ENCODE data around the gene CSF3. TPM values are rescaled to one million over a fixed set of nuclear protein-coding genes. Genes with fewer than 3 reads are reported as not detected.
"Not testable (repeated sequence)": the region's sequence is repeated elsewhere in the genome, so short reads cannot be mapped to it uniquely, and the experiment has no call there.

The CSF3 gene
- total and polyA plus RNA-seq, 2 donors (not counting 1 experiment from before 2014, with no cell fraction given): not detected

GRCh38 chr17:40004072-40004471 lies 11.2 kb upstream of the CSF3 start:
- Histone ChIP-seq H3K4me2 (ENCODE audit: extremely low read depth, insufficient read depth, low read length) (no peak overlapping the region), H3K9ac (ENCODE audit: insufficient read depth, low read length) (no peak overlapping the region), H3K27ac (ENCODE audit: insufficient read depth, low read length) (no peak overlapping the region), H3K4me1 (ENCODE audit: control insufficient read depth, extremely low read depth, insufficient read depth, low read length) (no peaks in the 10 kb centered on the region), H3K27me3 (ENCODE audit: control insufficient read depth, insufficient read depth, low read length) (no peaks in the 10 kb centered on the region), H3K36me3 (ENCODE audit: control insufficient read depth, insufficient read depth, low read length) (no peaks in the 10 kb centered on the region), H3K79me2 (ENCODE audit: control insufficient read depth, insufficient read depth, low read length) (no peaks in the 10 kb centered on the region), H3K9me3 (ENCODE audit: control insufficient read depth, insufficient read depth, low read depth, low read length) (no peaks in the 10 kb centered on the region), H2AFZ (ENCODE audit: low read length) (no peak overlapping the region), H3K4me3 (replicated peaks in 1 of 4; ENCODE audit: control extremely low read depth in 1 of 4, insufficient read depth in 1 of 4, low read depth in 3 of 4, low read length in 4 of 4) (no peak overlapping the region), H4K20me1 (ENCODE audit: control insufficient read depth, extremely low read depth, insufficient read depth, low read length) (no peaks in the 10 kb centered on the region)
- TF ChIP-seq CTCF (conservative IDR thresholded peaks at IDR 0.05 in 1 of 2, IDR thresholded peaks at IDR 0.05 in 1 of 2; ENCODE audit: low read depth in 1 of 2, low read length in 2 of 2) (no peak), EZH2 (IDR thresholded peaks at IDR 0.05; ENCODE audit: low read length, missing control alignments) (no peak)
- no peak for DNase-seq (ENCODE audit: low read depth in 2 of 2)

- H3K79me2 ChIP-seq (ENCODE audit: control insufficient read depth, insufficient read depth, low read length): no peaks in the 10 kb centered on the region
- H3K9ac ChIP-seq (ENCODE audit: insufficient read depth, low read length): no peak overlapping the region
- H4K20me1 ChIP-seq (ENCODE audit: control insufficient read depth, extremely low read depth, insufficient read depth, low read length): no peaks in the 10 kb centered on the region
- H3K27me3 ChIP-seq (ENCODE audit: control insufficient read depth, insufficient read depth, low read length): no peaks in the 10 kb centered on the region
- no peak overlapping the region for H3K4me2 ChIP-seq (ENCODE audit: extremely low read depth, insufficient read depth, low read length)
- no peaks in the 10 kb centered on the region for H3K4me1 ChIP-seq (ENCODE audit: control insufficient read depth, extremely low read depth, insufficient read depth, low read length)
- H3K4me3 ChIP-seq (replicated peaks in 1 of 4; ENCODE audit: control extremely low read depth in 1 of 4, insufficient read depth in 1 of 4, low read depth in 3 of 4, low read length in 4 of 4): no peak overlapping the region
- H3K27ac ChIP-seq (ENCODE audit: insufficient read depth, low read length): no peak overlapping the region
- no peaks in the 10 kb centered on the region for H3K9me3 ChIP-seq (ENCODE audit: control insufficient read depth, insufficient read depth, low read depth, low read length)
- H2AFZ ChIP-seq (ENCODE audit: low read length): no peak overlapping the region
- TF ChIP-seq EZH2 (IDR thresholded peaks at IDR 0.05; ENCODE audit: low read length, missing control alignments) (no peak), CTCF (conservative IDR thresholded peaks at IDR 0.05 in 1 of 2, IDR thresholded peaks at IDR 0.05 in 1 of 2; ENCODE audit: low read depth in 1 of 2, low read length in 2 of 2) (no peak)
- no peak for DNase-seq (ENCODE audit: low read depth in 2 of 2)
- H3K36me3 ChIP-seq (ENCODE audit: control insufficient read depth, insufficient read depth, low read length): no peaks in the 10 kb centered on the region
These were observed 10.5 kb upstream of the CSF3 start for GRCh38 chr17:40004712-40005111.

GRCh38 chr17:40005520-40005919 lies 9.7 kb upstream of the CSF3 start:
- H3K9me3 ChIP-seq (ENCODE audit: control insufficient read depth, insufficient read depth, low read depth, low read length): no peaks in the 10 kb centered on the region
- H4K20me1 ChIP-seq (ENCODE audit: control insufficient read depth, extremely low read depth, insufficient read depth, low read length): no peaks in the 10 kb centered on the region
- H3K9ac ChIP-seq (ENCODE audit: insufficient read depth, low read length): no peak overlapping the region
- H3K36me3 ChIP-seq (ENCODE audit: control insufficient read depth, insufficient read depth, low read length): no peaks in the 10 kb centered on the region
- no peaks in the 10 kb centered on the region for H3K27me3 ChIP-seq (ENCODE audit: control insufficient read depth, insufficient read depth, low read length)
- no peak overlapping the region for H2AFZ ChIP-seq (ENCODE audit: low read length)
- no peaks in the 10 kb centered on the region for H3K79me2 ChIP-seq (ENCODE audit: control insufficient read depth, insufficient read depth, low read length)
- no peak for DNase-seq (ENCODE audit: low read depth in 2 of 2)
- H3K4me1 ChIP-seq (ENCODE audit: control insufficient read depth, extremely low read depth, insufficient read depth, low read length): no peaks in the 10 kb centered on the region
- TF ChIP-seq CTCF (conservative IDR thresholded peaks at IDR 0.05 in 1 of 2, IDR thresholded peaks at IDR 0.05 in 1 of 2; ENCODE audit: low read depth in 1 of 2, low read length in 2 of 2) (no peak), EZH2 (IDR thresholded peaks at IDR 0.05; ENCODE audit: low read length, missing control alignments) (no peak)
- no peak overlapping the region for H3K4me2 ChIP-seq (ENCODE audit: extremely low read depth, insufficient read depth, low read length)
- H3K4me3 ChIP-seq (replicated peaks in 1 of 4; ENCODE audit: control extremely low read depth in 1 of 4, insufficient read depth in 1 of 4, low read depth in 3 of 4, low read length in 4 of 4): no peak overlapping the region
- H3K27ac ChIP-seq (ENCODE audit: insufficient read depth, low read length): no peak overlapping the region

GRCh38 chr17:40010946-40011500 lies 4.2 kb upstream of the CSF3 start:
- not testable (repeated sequence) for DNase-seq (ENCODE audit: low read depth in 2 of 2); H4K20me1 ChIP-seq (ENCODE audit: control insufficient read depth, extremely low read depth, insufficient read depth, low read length); H3K27me3 ChIP-seq (ENCODE audit: control insufficient read depth, insufficient read depth, low read length); H3K9ac ChIP-seq (ENCODE audit: insufficient read depth, low read length); H3K4me3 ChIP-seq (replicated peaks in 1 of 4; ENCODE audit: control extremely low read depth in 1 of 4, insufficient read depth in 1 of 4, low read depth in 3 of 4, low read length in 4 of 4); H3K4me2 ChIP-seq (ENCODE audit: extremely low read depth, insufficient read depth, low read length); H3K4me1 ChIP-seq (ENCODE audit: control insufficient read depth, extremely low read depth, insufficient read depth, low read length); H3K36me3 ChIP-seq (ENCODE audit: control insufficient read depth, insufficient read depth, low read length); H2AFZ ChIP-seq (ENCODE audit: low read length); H3K9me3 ChIP-seq (ENCODE audit: control insufficient read depth, insufficient read depth, low read depth, low read length); H3K27ac ChIP-seq (ENCODE audit: insufficient read depth, low read length); H3K79me2 ChIP-seq (ENCODE audit: control insufficient read depth, insufficient read depth, low read length)

GRCh38 chr17:40012017-40012647 lies 3.1 kb upstream of the CSF3 start:
- not testable (repeated sequence) for H3K4me2 ChIP-seq (ENCODE audit: extremely low read depth, insufficient read depth, low read length)

More at GRCh38 chr17:40012017-40012647, 3.1 kb upstream of the CSF3 start:
- H3K9ac ChIP-seq (ENCODE audit: insufficient read depth, low read length); H3K36me3 ChIP-seq (ENCODE audit: control insufficient read depth, insufficient read depth, low read length); H2AFZ ChIP-seq (ENCODE audit: low read length); H3K27ac ChIP-seq (ENCODE audit: insufficient read depth, low read length); DNase-seq (ENCODE audit: low read depth in 2 of 2); H3K79me2 ChIP-seq (ENCODE audit: control insufficient read depth, insufficient read depth, low read length); H3K4me3 ChIP-seq (replicated peaks in 1 of 4; ENCODE audit: control extremely low read depth in 1 of 4, insufficient read depth in 1 of 4, low read depth in 3 of 4, low read length in 4 of 4); H3K27me3 ChIP-seq (ENCODE audit: control insufficient read depth, insufficient read depth, low read length); H3K4me1 ChIP-seq (ENCODE audit: control insufficient read depth, extremely low read depth, insufficient read depth, low read length); H3K9me3 ChIP-seq (ENCODE audit: control insufficient read depth, insufficient read depth, low read depth, low read length); H4K20me1 ChIP-seq (ENCODE audit: control insufficient read depth, extremely low read depth, insufficient read depth, low read length): not testable (repeated sequence)
